ENCODE data around the gene SHANK1.

The SHANK1 gene

GRCh38 chr19:50652722-50653121, 66.9 kb downstream of the SHANK1 start:
- H3K9me3 ChIP-seq (ENCODE audit: control insufficient read depth in 1 of 2, low read length in 2 of 2), result peaks cover 0 to 4% of the 10 kb centered on the region in 2 donors
- no peaks in the 10 kb centered on the region for H3K36me3 ChIP-seq (ENCODE audit: control insufficient read depth in 1 of 2, insufficient read depth in 2 of 2, low read length in 2 of 2)
- H3K27me3 ChIP-seq (ENCODE audit: low read depth, low read length), result peaks cover 6% of the 10 kb centered on the region
- H3K4me3 ChIP-seq (ENCODE audit: low read depth in 1 of 2, low read length in 2 of 2), result no peak overlapping the region
- no peak overlapping the region for H3K27ac ChIP-seq (ENCODE audit: low read length)
- H3K4me1 ChIP-seq (ENCODE audit: control insufficient read depth in 1 of 2, insufficient read depth in 2 of 2, low read length in 2 of 2), result no peaks in the 10 kb centered on the region

DNA sequence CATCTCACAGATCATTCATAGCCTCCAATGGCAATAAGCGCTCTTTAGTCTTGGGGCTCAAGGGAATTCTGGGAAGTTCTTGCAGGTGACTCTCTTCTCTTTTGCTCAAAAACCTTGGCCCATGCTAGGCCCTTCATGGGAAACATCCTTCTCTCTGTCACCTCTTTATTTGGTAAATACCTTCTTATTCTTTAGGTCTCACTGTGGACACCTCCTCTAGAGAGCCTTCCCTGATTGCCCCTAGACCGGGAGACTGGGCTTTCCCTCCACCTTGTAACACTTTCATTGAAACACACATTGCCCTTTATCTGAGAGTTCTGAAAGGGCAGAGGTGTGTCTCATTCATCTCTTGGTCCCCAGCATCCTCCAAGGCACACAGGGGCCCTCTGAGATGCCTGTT, 68.4 kb downstream of the SHANK1 start:
- peaks cover 6% of the 10 kb centered on the region for H3K27me3 ChIP-seq (ENCODE audit: low read depth, low read length)
- H3K36me3 ChIP-seq (ENCODE audit: control insufficient read depth in 1 of 2, insufficient read depth in 2 of 2, low read length in 2 of 2), result no peaks in the 10 kb centered on the region
- no peaks in the 10 kb centered on the region for H3K4me1 ChIP-seq (ENCODE audit: control insufficient read depth in 1 of 2, insufficient read depth in 2 of 2, low read length in 2 of 2)
- H3K4me3 ChIP-seq (ENCODE audit: low read depth in 1 of 2, low read length in 2 of 2), result no peak overlapping the region
- H3K27ac ChIP-seq (ENCODE audit: low read length), result no peak overlapping the region
- H3K9me3 ChIP-seq (ENCODE audit: control insufficient read depth in 1 of 2, low read length in 2 of 2), result peaks cover 0 to 4% of the 10 kb centered on the region in 2 donors

DNA sequence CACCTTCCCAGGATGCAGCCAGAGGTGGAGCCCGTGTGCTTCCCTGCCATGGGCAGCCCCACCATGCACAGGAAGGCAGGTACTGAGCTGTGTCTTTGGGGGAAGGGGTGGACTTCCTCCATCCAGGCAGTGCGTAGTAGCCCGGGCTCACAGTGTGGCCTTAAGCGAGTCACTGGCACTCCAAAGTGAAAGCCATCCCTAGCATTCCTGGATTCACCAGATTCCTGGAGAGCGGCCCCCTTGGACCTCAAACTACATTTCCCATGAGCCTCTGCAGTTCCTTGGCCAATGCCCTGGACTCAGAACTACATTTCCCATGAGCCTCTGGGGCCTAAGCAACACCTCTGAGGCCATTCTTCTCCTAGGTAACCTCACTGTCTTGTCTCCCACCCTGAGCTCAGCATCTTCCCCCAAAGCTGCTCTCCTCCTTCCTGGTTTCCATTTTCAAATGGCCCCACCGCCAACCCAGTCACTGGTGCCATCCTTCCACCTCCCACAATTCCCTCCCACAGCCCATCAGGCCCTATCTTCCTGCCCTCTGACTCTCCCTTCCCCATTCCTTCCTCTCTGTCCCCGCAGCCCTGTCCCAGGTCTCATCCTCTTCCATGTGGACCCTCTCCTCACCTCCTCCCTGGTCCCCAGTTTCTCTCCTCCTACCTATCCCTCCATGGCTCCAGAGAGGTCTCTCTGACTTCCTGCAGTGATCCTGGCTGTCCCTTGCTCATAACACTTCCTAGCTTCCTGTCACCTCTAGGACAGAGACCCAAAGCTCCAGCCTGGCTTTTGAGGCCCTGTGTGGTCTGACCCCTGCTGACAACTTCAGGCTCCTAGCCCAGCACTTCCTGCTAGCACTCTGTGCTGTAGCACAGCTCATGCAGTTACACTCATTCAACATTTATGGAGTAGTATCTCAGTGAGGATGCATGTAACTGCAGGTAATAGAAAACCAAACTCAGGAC, 69.9 kb downstream of the SHANK1 start, which contains the start of gene C19orf81:
TSS of gene C19orf81 (plus strand) at position 13 of the 959 bp plus-strand sequence. CDS start at position 13, 0 bp downstream.
- peaks cover 3% of the 10 kb centered on the region for H3K27me3 ChIP-seq (ENCODE audit: low read depth, low read length)

DNA sequence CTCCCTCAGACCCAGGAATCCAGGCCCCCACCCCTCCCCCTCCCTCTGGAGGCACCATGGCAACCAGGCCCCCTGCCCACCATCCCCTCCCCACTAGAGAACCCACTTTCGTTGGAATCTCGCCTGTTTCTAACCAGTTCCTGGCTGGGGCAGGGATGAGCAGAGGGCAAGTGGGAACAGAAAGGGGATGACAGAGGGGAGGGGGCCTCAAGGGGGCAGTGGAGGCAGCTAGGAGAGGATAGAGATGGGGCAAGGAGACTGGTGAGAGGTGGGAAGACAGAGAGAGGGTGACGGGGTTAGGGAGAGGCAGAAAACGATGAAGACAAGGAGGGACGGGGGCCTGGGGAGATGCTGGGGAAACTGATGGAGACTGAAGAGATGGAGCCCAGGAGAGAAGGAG, 70.9 kb downstream of the SHANK1 start:
- peaks cover 3% of the 10 kb centered on the region for H3K27me3 ChIP-seq (ENCODE audit: low read depth, low read length)

More for the DNA sequence above, 69.9 kb downstream of the SHANK1 start, which contains the start of gene C19orf81:
- H3K4me3 ChIP-seq (ENCODE audit: low read depth in 1 of 2, low read length in 2 of 2), result no peak within 1 kb of the TSS
- H3K27ac ChIP-seq (ENCODE audit: low read length), result no peak within 1 kb of the TSS
- no peaks in the 10 kb centered on the region for H3K4me1 ChIP-seq (ENCODE audit: control insufficient read depth in 1 of 2, insufficient read depth in 2 of 2, low read length in 2 of 2)
- H3K9me3 ChIP-seq (ENCODE audit: control insufficient read depth in 1 of 2, low read length in 2 of 2), result no peaks in the 10 kb centered on the region
- no peaks in the 10 kb centered on the region for H3K36me3 ChIP-seq (ENCODE audit: control insufficient read depth in 1 of 2, insufficient read depth in 2 of 2, low read length in 2 of 2)

GRCh38 chr19:50647879-50648615, 71.6 kb downstream of the SHANK1 start:
- Histone ChIP-seq H3K27ac (ENCODE audit: low read length) (no peak overlapping the region), H3K9me3 (ENCODE audit: control insufficient read depth in 1 of 2, low read length in 2 of 2) (no peaks in the 10 kb centered on the region), H3K4me1 (ENCODE audit: control insufficient read depth in 1 of 2, insufficient read depth in 2 of 2, low read length in 2 of 2) (no peaks in the 10 kb centered on the region), H3K27me3 (ENCODE audit: low read depth, low read length) (peaks cover 3% of the 10 kb centered on the region), H3K36me3 (ENCODE audit: control insufficient read depth in 1 of 2, insufficient read depth in 2 of 2, low read length in 2 of 2) (no peaks in the 10 kb centered on the region), H3K4me3 (ENCODE audit: low read depth in 1 of 2, low read length in 2 of 2) (no peak overlapping the region)

More for the DNA sequence above, 70.9 kb downstream of the SHANK1 start:
- Histone ChIP-seq H3K9me3 (ENCODE audit: control insufficient read depth in 1 of 2, low read length in 2 of 2) (no peaks in the 10 kb centered on the region), H3K27ac (ENCODE audit: low read length) (no peak overlapping the region), H3K4me1 (ENCODE audit: control insufficient read depth in 1 of 2, insufficient read depth in 2 of 2, low read length in 2 of 2) (no peaks in the 10 kb centered on the region), H3K36me3 (ENCODE audit: control insufficient read depth in 1 of 2, insufficient read depth in 2 of 2, low read length in 2 of 2) (no peaks in the 10 kb centered on the region), H3K4me3 (ENCODE audit: low read depth in 1 of 2, low read length in 2 of 2) (no peak overlapping the region)

GRCh38 chr19:50646074-50646807, 73.4 kb downstream of the SHANK1 start:
- Histone ChIP-seq H3K4me3 (ENCODE audit: low read depth in 1 of 2, low read length in 2 of 2) (no peak overlapping the region), H3K36me3 (ENCODE audit: control insufficient read depth in 1 of 2, insufficient read depth in 2 of 2, low read length in 2 of 2) (no peaks in the 10 kb centered on the region), H3K27me3 (ENCODE audit: low read depth, low read length) (peaks cover 3% of the 10 kb centered on the region), H3K4me1 (ENCODE audit: control insufficient read depth in 1 of 2, insufficient read depth in 2 of 2, low read length in 2 of 2) (no peaks in the 10 kb centered on the region), H3K27ac (ENCODE audit: low read length) (no peak overlapping the region), H3K9me3 (ENCODE audit: control insufficient read depth in 1 of 2, low read length in 2 of 2) (no peaks in the 10 kb centered on the region)

- Histone ChIP-seq H3K36me3 (ENCODE audit: control insufficient read depth in 1 of 2, insufficient read depth in 2 of 2, low read length in 2 of 2) (no peaks in the 10 kb centered on the region), H3K27me3 (ENCODE audit: low read depth, low read length) (peaks cover 5% of the 10 kb centered on the region), H3K4me1 (ENCODE audit: control insufficient read depth in 1 of 2, insufficient read depth in 2 of 2, low read length in 2 of 2) (no peaks in the 10 kb centered on the region), H3K9me3 (ENCODE audit: control insufficient read depth in 1 of 2, low read length in 2 of 2) (no peaks in the 10 kb centered on the region), H3K27ac (ENCODE audit: low read length) (no peak overlapping the region), H3K4me3 (ENCODE audit: low read depth in 1 of 2, low read length in 2 of 2) (no peak overlapping the region)
Measured at GRCh38 chr19:50645107-50645506, 74.5 kb downstream of the SHANK1 start.

DNA sequence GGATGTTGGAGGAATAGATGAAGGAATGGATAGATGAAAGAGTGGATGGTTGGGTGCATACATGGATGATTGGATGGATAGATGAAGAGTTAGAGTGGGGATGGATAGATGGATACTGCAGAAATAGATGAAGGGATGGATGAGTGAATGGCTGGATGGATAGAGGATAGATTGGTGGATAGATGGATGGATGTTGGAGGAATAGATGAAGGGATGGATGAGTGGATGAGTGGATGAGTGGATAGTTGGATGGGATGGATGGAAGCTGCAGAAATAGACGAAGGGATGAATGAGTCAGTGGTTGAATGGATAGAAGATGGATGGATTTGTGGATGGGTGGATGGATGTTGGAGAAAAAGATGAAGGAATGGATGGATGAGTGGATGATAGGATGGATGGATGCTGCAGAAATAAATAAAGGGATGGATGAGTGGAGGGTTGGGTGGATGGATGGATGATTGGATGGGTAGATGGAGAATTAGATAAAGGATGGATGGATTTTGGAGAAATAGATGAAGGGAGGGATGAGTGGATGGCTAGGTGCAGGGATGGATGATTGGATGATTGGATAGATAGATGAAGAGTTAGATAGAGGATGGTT, 75.2 kb downstream of the SHANK1 start:
- no peak overlapping the region for H3K27ac ChIP-seq (ENCODE audit: low read length)
- no peak overlapping the region for H3K4me3 ChIP-seq (ENCODE audit: low read depth in 1 of 2, low read length in 2 of 2)
- no peaks in the 10 kb centered on the region for H3K9me3 ChIP-seq (ENCODE audit: control insufficient read depth in 1 of 2, low read length in 2 of 2)
- no peaks in the 10 kb centered on the region for H3K36me3 ChIP-seq (ENCODE audit: control insufficient read depth in 1 of 2, insufficient read depth in 2 of 2, low read length in 2 of 2)
- H3K27me3 ChIP-seq (ENCODE audit: low read depth, low read length), result peaks cover 9% of the 10 kb centered on the region
- H3K4me1 ChIP-seq (ENCODE audit: control insufficient read depth in 1 of 2, insufficient read depth in 2 of 2, low read length in 2 of 2), result peaks cover 0 to 1% of the 10 kb centered on the region in 2 donors

GRCh38 chr19:50640368-50640767, 79.2 kb downstream of the SHANK1 start:
- peaks cover 0 to 8% of the 10 kb centered on the region in 2 donors for H3K4me1 ChIP-seq (ENCODE audit: control insufficient read depth in 1 of 2, insufficient read depth in 2 of 2, low read length in 2 of 2)
- H3K27me3 ChIP-seq (ENCODE audit: low read depth, low read length), result peaks cover 13% of the 10 kb centered on the region
- H3K27ac ChIP-seq (ENCODE audit: low read length), result no peak overlapping the region
- no peak overlapping the region for H3K4me3 ChIP-seq (ENCODE audit: low read depth in 1 of 2, low read length in 2 of 2)
- H3K9me3 ChIP-seq (ENCODE audit: control insufficient read depth in 1 of 2, low read length in 2 of 2), result peaks cover 0 to 6% of the 10 kb centered on the region in 2 donors
- no peaks in the 10 kb centered on the region for H3K36me3 ChIP-seq (ENCODE audit: control insufficient read depth in 1 of 2, insufficient read depth in 2 of 2, low read length in 2 of 2)

GRCh38 chr19:50639121-50640112, 80.2 kb downstream of the SHANK1 start, which contains the start of gene SYT3:
Gene SYT3, minus strand, starts transcription at chr19:50639881. Its CDS starts 2,470 bp downstream, at chr19:50637411.
- peaks cover 13% of the 10 kb centered on the region for H3K27me3 ChIP-seq (ENCODE audit: low read depth, low read length)
- H3K9me3 ChIP-seq (ENCODE audit: control insufficient read depth in 1 of 2, low read length in 2 of 2), result peaks cover 0 to 13% of the 10 kb centered on the region in 2 donors
- no peaks in the 10 kb centered on the region for H3K36me3 ChIP-seq (ENCODE audit: control insufficient read depth in 1 of 2, insufficient read depth in 2 of 2, low read length in 2 of 2)
- H3K4me1 ChIP-seq (ENCODE audit: control insufficient read depth in 1 of 2, insufficient read depth in 2 of 2, low read length in 2 of 2), result peaks cover 0 to 8% of the 10 kb centered on the region in 2 donors
- no peak within 1 kb of the TSS for H3K27ac ChIP-seq (ENCODE audit: low read length)
- peak within 1 kb of the TSS in 1 of 2 donors; percentile 64 for H3K4me3 ChIP-seq (ENCODE audit: low read depth in 1 of 2, low read length in 2 of 2)
